Neural cell (in vitro differentiated cells): ENCODE results near the gene GMDS.

Source experiments
- CTCF ChIP-seq: fragments of 450-650 bp; IDR thresholded peaks from 2 replicates; pipeline ENCODE4 v1.5.1; 2014; ENCODE audit warnings: antibody characterized with exemption, mild to moderate bottlenecking, moderate library complexity; ENCODE audit not compliant: poor library complexity, severe bottlenecking
- EZH2 ChIP-seq: fragments of 200-600, 300-800 bp; shearing (Covaris generic), sonication (generic); IDR thresholded peaks from 2 replicates; pipeline ENCODE4 v1.6.1; 2014; ENCODE audit warnings: antibody characterized with exemption, low read length, borderline replicate concordance, mild to moderate bottlenecking; ENCODE audit not compliant: insufficient read depth, poor library complexity, severe bottlenecking
- SMC3 ChIP-seq: fragments of 450-650 bp; conservative IDR thresholded peaks from 2 replicates; pipeline ENCODE4 v1.6.1; 2014; ENCODE audit warnings: antibody characterized with exemption, mild to moderate bottlenecking, moderate library complexity; ENCODE audit not compliant: poor library complexity

GRCh38 chr6:1735239-1735803, 510.1 kb downstream of the GMDS start:
- TF ChIP-seq SMC3 (no peak), EZH2 (no peak), CTCF (no peak)
